ENCODE data around the gene ECM2.

ECM2 gene

GRCh38 chr9:92524881-92525280 lies 10.9 kb downstream of the ECM2 start:
- Histone ChIP-seq H3K27ac (ENCODE audit: low read depth, low read length) (no peak overlapping the region), H3K4me3 (ENCODE audit: insufficient read depth, low read length, poor library complexity, severe bottlenecking) (no peak overlapping the region), H3K27me3 (ENCODE audit: low read length) (no peaks in the 10 kb centered on the region), H3K9me3 (ENCODE audit: insufficient read depth, low read length) (no peaks in the 10 kb centered on the region), H3K9ac (ENCODE audit: low read length) (no peak overlapping the region), H2AFZ (ENCODE audit: low read depth, low read length, severe bottlenecking) (no peak overlapping the region), H4K20me1 (ENCODE audit: low read depth, low read length) (no peaks in the 10 kb centered on the region), H3F3A (ENCODE audit: insufficient read depth) (no peaks in the 10 kb centered on the region), H3K9me2 (replicated peaks; ENCODE audit: insufficient read depth, low read length) (no peaks in the 10 kb centered on the region), H3K79me2 (ENCODE audit: insufficient read depth, low read length) (no peaks in the 10 kb centered on the region), H3K4me2 (ENCODE audit: low read depth, low read length, poor library complexity, severe bottlenecking) (no peak overlapping the region), H3K36me3 (ENCODE audit: low read length) (no peaks in the 10 kb centered on the region)
- TF ChIP-seq, protein P1, sequence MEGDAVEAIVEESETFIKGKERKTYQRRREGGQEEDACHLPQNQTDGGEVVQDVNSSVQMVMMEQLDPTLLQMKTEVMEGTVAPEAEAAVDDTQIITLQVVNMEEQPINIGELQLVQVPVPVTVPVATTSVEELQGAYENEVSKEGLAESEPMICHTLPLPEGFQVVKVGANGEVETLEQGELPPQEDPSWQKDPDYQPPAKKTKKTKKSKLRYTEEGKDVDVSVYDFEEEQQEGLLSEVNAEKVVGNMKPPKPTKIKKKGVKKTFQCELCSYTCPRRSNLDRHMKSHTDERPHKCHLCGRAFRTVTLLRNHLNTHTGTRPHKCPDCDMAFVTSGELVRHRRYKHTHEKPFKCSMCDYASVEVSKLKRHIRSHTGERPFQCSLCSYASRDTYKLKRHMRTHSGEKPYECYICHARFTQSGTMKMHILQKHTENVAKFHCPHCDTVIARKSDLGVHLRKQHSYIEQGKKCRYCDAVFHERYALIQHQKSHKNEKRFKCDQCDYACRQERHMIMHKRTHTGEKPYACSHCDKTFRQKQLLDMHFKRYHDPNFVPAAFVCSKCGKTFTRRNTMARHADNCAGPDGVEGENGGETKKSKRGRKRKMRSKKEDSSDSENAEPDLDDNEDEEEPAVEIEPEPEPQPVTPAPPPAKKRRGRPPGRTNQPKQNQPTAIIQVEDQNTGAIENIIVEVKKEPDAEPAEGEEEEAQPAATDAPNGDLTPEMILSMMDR (IDR thresholded peaks at IDR 0.05; ENCODE audit: insufficient read depth, low read length, poor library complexity, severe bottlenecking): no peak
- no peak for TF ChIP-seq EZH2phosphoT487 (conservative IDR thresholded peaks at IDR 0.05; ENCODE audit: low read length)

DNA sequence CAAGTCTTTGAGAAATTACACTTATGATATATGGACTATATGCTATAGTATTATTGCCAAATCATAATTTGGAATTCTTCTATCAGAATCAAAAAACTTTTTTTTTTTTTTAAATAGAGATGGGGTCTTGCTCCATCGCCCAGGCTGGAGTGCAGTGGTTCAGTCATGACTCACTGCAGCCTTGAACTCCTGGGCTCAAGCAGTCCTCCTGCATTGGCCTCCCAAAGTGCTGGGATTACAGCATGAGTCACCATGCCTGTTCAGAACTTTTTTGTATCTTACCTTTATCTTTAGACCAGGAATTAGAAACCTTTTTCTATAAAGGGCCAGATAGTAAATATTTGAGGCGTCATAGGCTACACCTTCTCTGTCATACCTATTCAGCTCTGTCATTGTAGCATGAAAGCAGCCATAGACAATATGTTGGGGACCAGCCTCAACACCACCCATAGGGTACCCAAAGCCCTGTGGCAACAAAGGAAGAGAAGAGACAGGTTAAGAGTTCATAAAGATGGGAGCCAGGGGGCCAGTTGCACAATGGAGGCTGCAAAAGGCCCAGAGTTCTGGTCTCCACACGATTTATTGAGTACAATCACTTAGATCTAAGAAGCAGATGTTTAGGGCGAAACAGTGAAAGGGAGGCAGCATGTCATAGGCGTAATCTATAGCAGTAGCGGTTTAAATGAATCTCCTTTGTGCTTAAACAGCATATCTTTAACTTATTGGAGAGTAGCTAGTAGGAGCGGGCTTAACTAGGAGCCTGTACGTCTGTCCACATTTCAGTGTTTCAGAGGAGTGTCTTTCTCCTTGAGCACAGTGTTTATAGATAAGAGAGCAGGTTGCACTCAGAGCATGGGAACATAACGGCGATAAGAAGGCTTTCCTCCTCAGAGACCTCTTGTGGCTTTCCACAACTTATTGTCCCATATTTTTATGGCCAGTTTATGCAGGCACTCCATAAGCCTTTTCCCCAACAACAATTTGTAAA lies 12.5 kb downstream of the ECM2 start:
- H3K4me2 ChIP-seq (ENCODE audit: low read depth, low read length, poor library complexity, severe bottlenecking): no peak overlapping the region
- H3K4me3 ChIP-seq (ENCODE audit: insufficient read depth, low read length, poor library complexity, severe bottlenecking): no peak overlapping the region
- no peak overlapping the region for H2AFZ ChIP-seq (ENCODE audit: low read depth, low read length, severe bottlenecking)
- H3K9me2 ChIP-seq (replicated peaks; ENCODE audit: insufficient read depth, low read length): no peaks in the 10 kb centered on the region
- no peaks in the 10 kb centered on the region for H3K9me3 ChIP-seq (ENCODE audit: insufficient read depth, low read length)
- H3K79me2 ChIP-seq (ENCODE audit: insufficient read depth, low read length): no peaks in the 10 kb centered on the region
- H4K20me1 ChIP-seq (ENCODE audit: low read depth, low read length): no peaks in the 10 kb centered on the region
- H3K27ac ChIP-seq (ENCODE audit: low read depth, low read length): no peak overlapping the region
- no peak overlapping the region for H3K9ac ChIP-seq (ENCODE audit: low read length)
- H3F3A ChIP-seq (ENCODE audit: insufficient read depth): no peaks in the 10 kb centered on the region
- TF ChIP-seq, protein P1 (IDR thresholded peaks at IDR 0.05; ENCODE audit: insufficient read depth, low read length, poor library complexity, severe bottlenecking): no peak
- no peak for TF ChIP-seq EZH2phosphoT487 (conservative IDR thresholded peaks at IDR 0.05; ENCODE audit: low read length)
- H3K27me3 ChIP-seq (ENCODE audit: low read length): no peaks in the 10 kb centered on the region
- H3K36me3 ChIP-seq (ENCODE audit: low read length): no peaks in the 10 kb centered on the region

GRCh38 chr9:92520837-92521236 lies 15.0 kb downstream of the ECM2 start:
- H3K79me2 ChIP-seq (ENCODE audit: insufficient read depth, low read length): no peaks in the 10 kb centered on the region
- no peaks in the 10 kb centered on the region for H4K20me1 ChIP-seq (ENCODE audit: low read depth, low read length)
- no peaks in the 10 kb centered on the region for H3K27me3 ChIP-seq (ENCODE audit: low read length)
- H3K4me3 ChIP-seq (ENCODE audit: insufficient read depth, low read length, poor library complexity, severe bottlenecking): no peak overlapping the region
- no peak overlapping the region for H2AFZ ChIP-seq (ENCODE audit: low read depth, low read length, severe bottlenecking)
- no peak overlapping the region for H3K9ac ChIP-seq (ENCODE audit: low read length)
- H3K4me2 ChIP-seq (ENCODE audit: low read depth, low read length, poor library complexity, severe bottlenecking): no peak overlapping the region
- H3K27ac ChIP-seq (ENCODE audit: low read depth, low read length): no peak overlapping the region
- TF ChIP-seq, protein P1 (IDR thresholded peaks at IDR 0.05; ENCODE audit: insufficient read depth, low read length, poor library complexity, severe bottlenecking): no peak
- TF ChIP-seq EZH2phosphoT487 (conservative IDR thresholded peaks at IDR 0.05; ENCODE audit: low read length): no peak
- H3K9me3 ChIP-seq (ENCODE audit: insufficient read depth, low read length): no peaks in the 10 kb centered on the region
- H3K9me2 ChIP-seq (replicated peaks; ENCODE audit: insufficient read depth, low read length): no peaks in the 10 kb centered on the region
- H3K36me3 ChIP-seq (ENCODE audit: low read length): no peaks in the 10 kb centered on the region
- H3F3A ChIP-seq (ENCODE audit: insufficient read depth): no peaks in the 10 kb centered on the region

Measured in SU-DHL-6 (cell line).